GM18498 (cell line): ENCODE measurements around the gene ENTR1.
"Not testable (repeated sequence)": the region's sequence is repeated elsewhere in the genome, so short reads cannot be mapped to it uniquely, and the experiment has no call there.

Source experiments
- ATAC-seq: cut with Tn5 transposase; IDR thresholded peaks from one replicate; pipeline ENCODE4 v1.9.1; 2021; ENCODE audit warnings: mild to moderate bottlenecking, moderate library complexity; ENCODE audit not compliant: unreplicated experiment

Gene ENTR1

GRCh38 chr9:136438548-136439480 is 28.4 kb upstream of the ENTR1 start:
- ATAC-seq = peak; percentile 43

DNA sequence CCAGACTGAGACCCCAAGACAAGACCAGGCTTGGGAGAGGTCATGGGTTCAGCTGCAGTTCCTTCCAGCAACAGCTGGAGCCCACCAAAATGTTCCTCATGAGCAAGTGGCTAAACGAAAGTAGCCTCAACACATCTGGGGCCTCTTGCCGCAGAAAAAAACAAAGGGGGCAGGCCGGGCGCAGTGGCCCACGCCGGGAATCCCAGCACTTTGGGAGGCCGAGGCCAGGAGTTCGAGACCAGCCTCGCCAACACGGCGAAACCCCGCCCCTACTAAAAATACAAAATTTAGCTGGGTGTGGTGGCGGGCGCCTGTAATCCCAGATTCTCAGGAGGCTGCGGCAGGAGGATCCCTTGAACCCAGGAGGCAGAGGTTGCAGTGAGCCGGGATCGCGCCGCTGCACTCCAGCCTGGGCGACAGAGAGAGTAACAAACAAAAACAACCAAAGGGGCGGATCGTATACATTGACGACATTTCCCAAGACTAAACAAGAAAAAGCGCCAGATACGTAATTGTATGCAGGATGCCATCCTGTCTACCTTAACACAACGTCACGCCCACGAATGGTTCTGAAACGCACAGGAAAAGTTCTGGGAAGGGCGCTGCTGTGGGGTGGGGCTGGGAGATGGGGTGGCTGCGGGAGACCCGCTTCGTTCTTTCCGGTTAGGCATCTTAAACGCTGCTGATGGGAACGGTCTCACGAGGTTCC is 27.6 kb upstream of the ENTR1 start:
- no peak for ATAC-seq

- ATAC-seq = no peak
Measured at GRCh38 chr9:136437430-136437829, 27.0 kb upstream of the ENTR1 start.

DNA sequence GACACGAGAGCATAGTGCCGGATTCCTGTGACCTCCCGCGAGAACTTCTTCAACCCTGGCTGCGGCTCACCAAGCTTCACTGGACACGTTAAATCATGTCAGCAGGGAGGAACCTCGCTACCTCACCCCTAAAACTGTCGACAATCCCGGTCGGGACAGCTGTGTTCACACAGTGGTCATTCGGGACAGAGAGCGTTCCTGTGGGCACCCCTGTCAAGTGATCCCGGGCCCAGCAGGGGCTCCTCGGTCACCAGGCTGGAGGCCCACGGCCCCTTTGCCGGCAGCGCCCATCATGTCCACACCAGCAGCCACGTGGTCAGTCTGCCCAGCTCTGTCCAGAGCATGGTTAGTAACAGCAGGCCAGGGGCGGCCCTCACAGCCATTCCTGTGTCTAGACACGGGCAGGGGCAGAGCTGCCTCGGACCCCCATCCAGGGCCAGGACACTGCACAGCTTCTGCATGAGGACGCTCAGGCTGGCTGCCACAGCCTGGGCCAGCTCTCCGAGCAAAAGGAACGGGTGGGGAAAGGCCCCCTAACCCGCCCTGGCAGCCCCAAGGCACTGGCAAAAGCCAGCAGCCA is 25.7 kb upstream of the ENTR1 start:
- ATAC-seq = no peak

DNA sequence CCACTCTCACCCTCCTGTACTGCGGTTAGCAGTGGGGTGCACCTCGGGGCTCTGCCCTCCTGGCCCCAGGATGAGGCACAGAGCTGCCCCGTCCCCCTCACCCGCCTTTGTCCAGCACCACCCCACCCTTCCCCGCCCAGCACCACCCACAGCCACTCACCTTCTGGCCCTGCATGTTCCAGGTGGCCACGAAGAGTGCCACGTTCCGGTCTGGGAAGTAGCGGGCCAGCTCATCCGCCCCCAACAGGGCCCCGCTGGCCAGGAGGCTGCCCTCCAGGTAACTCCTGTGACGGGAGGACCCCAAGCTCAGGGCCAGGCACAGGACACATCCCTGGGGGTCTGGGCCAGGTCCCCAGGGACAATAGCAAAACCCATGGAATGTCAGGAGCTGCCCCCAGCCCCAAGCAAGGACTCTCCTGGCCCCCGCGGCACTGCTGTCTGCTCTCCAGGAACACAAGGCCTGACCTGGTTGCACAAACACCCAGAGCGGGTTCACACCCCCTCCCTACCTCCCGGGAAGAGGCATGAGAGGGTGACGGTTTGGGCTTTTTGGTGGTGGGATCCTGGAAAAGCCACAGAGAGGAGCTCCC is 24.3 kb upstream of the ENTR1 start:
- no peak for ATAC-seq

- ATAC-seq = no peak
Measured at GRCh38 chr9:136433849-136434579, 23.6 kb upstream of the ENTR1 start.

GRCh38 chr9:136433043-136433715 is 22.8 kb upstream of the ENTR1 start:
- ATAC-seq = no peak

GRCh38 chr9:136432591-136432990 is 22.2 kb upstream of the ENTR1 start:
- ATAC-seq = no peak

- no peak for ATAC-seq
Measured at GRCh38 chr9:136431782-136432350, 21.5 kb upstream of the ENTR1 start.

DNA sequence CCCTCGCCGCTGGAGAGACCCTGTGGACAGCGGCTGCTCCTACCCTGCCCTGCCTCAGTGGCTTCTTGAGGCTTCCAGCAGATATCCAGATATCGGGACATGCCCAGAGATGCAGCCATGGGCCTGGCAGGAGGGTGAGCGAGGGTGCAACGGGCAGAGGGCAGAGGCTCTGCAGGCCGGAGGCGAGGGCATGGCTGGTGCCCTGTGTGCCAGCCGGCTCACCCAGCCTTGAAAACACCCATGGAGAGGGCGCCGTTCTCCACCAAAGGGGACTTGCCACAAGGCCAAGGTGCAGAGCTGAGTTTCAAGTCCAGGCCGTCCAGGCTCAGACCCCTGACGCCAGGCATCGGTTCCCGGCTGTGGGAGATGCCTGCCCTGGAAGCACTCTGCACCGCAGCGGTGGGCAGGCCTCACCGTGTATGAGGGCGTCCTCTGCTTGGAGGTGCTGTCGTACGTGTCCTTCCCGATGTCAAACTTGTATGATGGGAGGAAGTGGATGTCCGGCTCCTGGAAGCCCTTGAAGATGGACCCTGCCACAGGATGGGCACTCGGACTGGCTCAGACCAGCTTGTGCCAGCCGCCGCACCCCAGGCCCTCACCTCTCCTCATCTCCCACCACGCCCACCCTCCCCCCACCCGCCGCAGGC is 20.3 kb upstream of the ENTR1 start:
- no peak for ATAC-seq

GRCh38 chr9:136429683-136430491 is 19.5 kb upstream of the ENTR1 start:
- ATAC-seq = no peak

DNA sequence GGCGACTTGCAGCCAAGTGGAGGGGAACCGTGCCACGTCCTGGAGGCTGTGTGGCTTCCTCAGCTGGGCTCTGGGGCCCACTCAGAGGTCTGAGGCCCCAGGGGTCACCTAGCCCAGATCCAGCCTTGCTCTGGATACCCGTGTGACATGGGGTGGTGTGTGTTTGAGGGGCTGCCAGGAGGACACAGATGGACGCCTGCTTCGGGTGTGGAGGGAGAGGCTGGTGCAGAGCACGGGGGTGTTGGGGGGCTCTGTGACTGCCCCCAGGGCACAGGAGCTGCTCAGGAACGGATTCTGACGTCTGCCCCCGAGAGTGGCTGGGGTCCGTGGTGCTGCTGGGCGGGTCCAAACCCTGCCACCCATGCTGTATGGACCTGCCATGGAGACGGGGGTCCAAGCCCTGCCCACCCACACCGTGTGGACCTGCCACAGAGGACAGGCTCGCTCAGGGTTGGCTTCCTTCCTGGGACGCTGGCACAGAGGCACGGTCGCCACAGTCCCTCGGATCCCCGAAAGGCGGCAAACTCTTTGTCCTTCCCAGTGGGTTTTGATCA is 18.7 kb upstream of the ENTR1 start:
- no peak for ATAC-seq

DNA sequence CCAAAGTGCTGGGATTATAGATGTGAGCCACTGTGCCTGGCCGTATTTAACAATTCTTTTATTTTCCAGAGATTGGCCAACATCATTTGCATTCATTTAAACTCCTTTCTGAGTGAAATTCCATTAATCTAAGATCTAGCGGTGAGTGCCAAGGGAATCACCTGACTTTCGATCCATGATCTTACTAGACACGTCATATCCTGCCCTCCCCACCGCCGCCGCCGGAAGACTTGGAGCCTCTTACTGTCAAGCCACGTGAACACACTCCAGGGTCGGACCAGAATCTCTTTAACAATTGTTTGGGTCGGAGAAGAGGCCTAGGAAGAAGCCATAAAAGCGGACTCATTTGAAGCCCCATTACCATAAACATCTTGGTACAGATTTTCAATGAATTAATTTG is 16.4 kb upstream of the ENTR1 start:
- no peak for ATAC-seq

DNA sequence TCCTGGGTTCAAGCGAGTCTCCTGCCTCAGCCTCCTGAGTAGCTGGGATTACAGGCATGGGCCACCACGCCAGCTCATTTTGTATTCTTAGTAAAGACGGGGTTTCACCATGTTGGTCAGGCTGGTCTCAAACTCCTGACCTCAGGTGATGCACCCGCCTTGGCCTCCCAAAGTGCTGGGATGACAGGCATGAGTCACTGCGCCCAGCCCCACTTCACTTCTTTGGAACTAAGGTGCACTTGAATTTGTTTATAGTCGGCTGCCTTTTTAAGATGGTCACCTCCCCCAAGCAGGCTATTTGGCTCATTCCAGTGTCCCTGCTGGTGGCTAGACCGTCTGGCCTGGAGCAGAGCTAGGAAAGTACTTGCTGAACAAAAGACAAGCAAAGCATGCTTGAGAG is 15.0 kb upstream of the ENTR1 start:
- not testable (repeated sequence) for ATAC-seq

GRCh38 chr9:136424750-136425362 is 14.4 kb upstream of the ENTR1 start:
- ATAC-seq = no peak

DNA sequence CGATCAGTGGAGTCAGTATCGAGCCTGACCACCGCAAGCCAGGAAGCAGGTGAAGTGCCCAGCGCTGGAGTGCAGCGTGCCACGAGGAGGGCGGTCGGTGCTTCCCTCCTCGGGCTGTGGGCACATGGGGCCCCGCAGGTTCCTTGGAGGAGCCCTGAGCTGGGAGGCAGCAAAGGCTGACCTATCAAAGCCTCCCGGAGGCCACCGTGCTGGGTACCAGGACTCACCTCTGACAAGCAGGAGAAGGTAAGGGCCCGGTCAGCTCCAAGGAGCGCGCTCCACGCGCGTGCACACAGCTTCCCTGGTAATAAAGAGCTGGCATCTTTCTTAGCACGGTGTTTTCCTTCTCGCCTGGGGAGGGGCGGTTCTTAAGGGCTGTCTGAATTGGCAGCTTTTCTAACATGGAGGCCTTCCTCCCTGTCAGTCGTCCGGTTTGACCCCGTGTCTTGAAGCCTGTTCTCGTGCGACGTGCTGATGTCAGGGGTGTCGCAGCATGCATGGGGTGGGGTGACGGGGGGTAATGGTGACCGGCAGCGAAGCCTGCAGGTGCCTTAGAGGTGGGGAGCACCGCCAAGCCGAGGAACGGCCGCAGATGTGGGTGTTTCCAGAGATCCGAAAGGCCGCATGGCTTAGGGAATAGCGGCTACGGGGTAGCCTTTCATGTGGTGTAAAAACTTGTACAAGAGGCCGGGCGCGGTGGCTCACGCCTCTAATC is 13.2 kb upstream of the ENTR1 start:
- no peak for ATAC-seq

DNA sequence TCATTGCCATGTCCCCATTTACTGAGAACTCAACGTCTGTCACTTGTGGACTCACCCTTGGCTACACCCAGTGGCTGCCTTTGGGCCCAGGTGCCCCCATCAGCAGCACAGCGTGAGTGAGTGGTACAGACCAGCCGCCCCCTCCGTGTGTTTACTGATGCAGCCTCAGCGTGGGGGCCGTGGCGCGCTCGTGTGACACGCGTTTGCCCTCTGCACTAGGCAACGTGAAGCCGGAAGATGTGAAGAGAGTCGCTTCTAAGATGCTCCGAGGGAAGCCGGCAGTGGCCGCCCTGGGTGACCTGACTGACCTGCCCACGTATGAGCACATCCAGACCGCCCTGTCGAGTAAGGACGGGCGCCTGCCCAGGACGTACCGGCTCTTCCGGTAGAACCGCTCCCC is 12.5 kb upstream of the ENTR1 start:
- no peak for ATAC-seq
